ENCODE results near the gene FNDC3A. TPM values are rescaled to one million over a fixed set of nuclear protein-coding genes. Genes with fewer than 3 reads are reported as not detected.

Gene FNDC3A
- total RNA-seq, 1 experiment from 2014 or later, result 61.4 TPM

GRCh38 chr13:49020328-49020727, 44.6 kb downstream of the FNDC3A start:
- no peak overlapping the region for H3K27ac Mint-ChIP-seq (ENCODE audit: low read depth, unreplicated experiment)
- ChIA-PET CTCF (no interaction called here), POLR2A (interaction anchor here (0.6 to 5.2 kb wide), 8 partner anchors 9 to 887 kb away, joined by 3 to 27 read pairs (median 6); partner anchors contain the start of gene FNDC3A)
- BruUV-seq (replicated peaks), result no TSS peak
- peaks cover 3% of the 10 kb centered on the region for H3K36me3 Mint-ChIP-seq (ENCODE audit: insufficient read depth, unreplicated experiment)
- no peaks in the 10 kb centered on the region for H3K27me3 Mint-ChIP-seq (ENCODE audit: insufficient read depth, unreplicated experiment)
- peaks cover 23% of the 10 kb centered on the region for H3K4me1 Mint-ChIP-seq (ENCODE audit: insufficient read depth, unreplicated experiment)
- no peak overlapping the region for H3K4me3 Mint-ChIP-seq (ENCODE audit: unreplicated experiment)
- intact Hi-C loops (cut with micrococcal nuclease), result no loop called here
- no peak for DNase-seq (ENCODE audit: unreplicated experiment)
- no peaks in the 10 kb centered on the region for H3K9me3 Mint-ChIP-seq (ENCODE audit: unreplicated experiment)
- TF ChIP-seq CTCF (IDR thresholded peaks at IDR 0.05; ENCODE audit: unreplicated experiment), result no peak

GRCh38 chr13:49020940-49021553, 45.3 kb downstream of the FNDC3A start:
- Mint-ChIP-seq H3K4me1 (ENCODE audit: insufficient read depth, unreplicated experiment) (peaks cover 23% of the 10 kb centered on the region), H3K27me3 (ENCODE audit: insufficient read depth, unreplicated experiment) (no peaks in the 10 kb centered on the region), H3K9me3 (ENCODE audit: unreplicated experiment) (no peaks in the 10 kb centered on the region), H3K27ac (ENCODE audit: low read depth, unreplicated experiment) (peak overlapping the region; percentile 38), H3K4me3 (ENCODE audit: unreplicated experiment) (peak overlapping the region; percentile 3), H3K36me3 (ENCODE audit: insufficient read depth, unreplicated experiment) (no peaks in the 10 kb centered on the region)
- intact Hi-C loops (cut with micrococcal nuclease), result no loop called here
- ChIA-PET CTCF (no interaction called here), POLR2A (interaction anchor here (0.5 to 5.2 kb wide), 11 partner anchors 8 to 886 kb away, joined by 3 to 27 read pairs (median 3); partner anchors contain the start of gene FNDC3A)
- BruUV-seq (replicated peaks), result no TSS peak
- no peak for TF ChIP-seq CTCF (IDR thresholded peaks at IDR 0.05; ENCODE audit: unreplicated experiment)
- DNase-seq (ENCODE audit: unreplicated experiment), result peak; percentile 46

DNA sequence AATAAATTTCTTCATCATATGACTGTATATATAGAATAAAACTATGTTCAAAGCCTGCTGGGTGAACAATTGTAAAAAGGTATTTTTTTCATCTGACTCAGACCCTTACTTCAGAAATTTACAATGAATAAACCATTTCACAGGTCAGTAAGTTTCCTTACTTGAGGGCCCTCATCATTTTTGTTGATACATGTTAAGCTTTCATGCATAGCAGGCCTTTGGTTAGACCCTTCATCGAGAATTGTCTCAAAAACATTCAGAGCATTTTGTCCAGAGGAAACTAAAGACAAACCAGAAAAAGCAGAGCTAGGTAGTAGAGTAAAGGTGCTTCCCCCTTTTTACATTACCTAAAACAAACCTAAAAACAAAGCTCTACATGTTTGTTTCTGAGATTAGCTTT, 46.2 kb downstream of the FNDC3A start:
- POLR2A ChIA-PET, result interaction anchor here (0.6 to 5.2 kb wide), 10 partner anchors 8 to 273 kb away, joined by 3 to 27 read pairs (median 4); partner anchors contain the start of gene FNDC3A

More for the DNA sequence above, 46.2 kb downstream of the FNDC3A start:
- Mint-ChIP-seq H3K4me3 (ENCODE audit: unreplicated experiment) (no peak overlapping the region), H3K9me3 (ENCODE audit: unreplicated experiment) (no peaks in the 10 kb centered on the region), H3K36me3 (ENCODE audit: insufficient read depth, unreplicated experiment) (no peaks in the 10 kb centered on the region), H3K27me3 (ENCODE audit: insufficient read depth, unreplicated experiment) (no peaks in the 10 kb centered on the region), H3K27ac (ENCODE audit: low read depth, unreplicated experiment) (peak overlapping the region; percentile 38), H3K4me1 (ENCODE audit: insufficient read depth, unreplicated experiment) (peaks cover 27% of the 10 kb centered on the region)
- TF ChIP-seq CTCF (IDR thresholded peaks at IDR 0.05; ENCODE audit: unreplicated experiment), result no peak
- CTCF ChIA-PET, result no interaction called here
- no peak for DNase-seq (ENCODE audit: unreplicated experiment)
- no TSS peak for BruUV-seq (replicated peaks)
- intact Hi-C loops (cut with micrococcal nuclease), result no loop called here
